KBM-7 (cell line): ENCODE measurements around the gene BEAN1.
A peak's percentile ranks its signal among the peaks of the same experiment; 100 is the strongest.
"Not testable (repeated sequence)": the region's sequence is repeated elsewhere in the genome, so short reads cannot be mapped to it uniquely, and the experiment has no call there.

ENCODE experiments used
- DNase-seq: peaks from one replicate; pipeline ENCODE4 v3.0.0-alpha.2; 2015
- in situ Hi-C: fragments of 300-500 bp; cut with MboI; formaldehyde crosslinking; loops from 2 replicates; pipeline ENCODE4 v1.14.3; 2020; ENCODE audit warnings: low sequenced_read_pairs, low pct_unique_long_range_greater_than_20kb, mixed read lengths

The BEAN1 gene

DNA sequence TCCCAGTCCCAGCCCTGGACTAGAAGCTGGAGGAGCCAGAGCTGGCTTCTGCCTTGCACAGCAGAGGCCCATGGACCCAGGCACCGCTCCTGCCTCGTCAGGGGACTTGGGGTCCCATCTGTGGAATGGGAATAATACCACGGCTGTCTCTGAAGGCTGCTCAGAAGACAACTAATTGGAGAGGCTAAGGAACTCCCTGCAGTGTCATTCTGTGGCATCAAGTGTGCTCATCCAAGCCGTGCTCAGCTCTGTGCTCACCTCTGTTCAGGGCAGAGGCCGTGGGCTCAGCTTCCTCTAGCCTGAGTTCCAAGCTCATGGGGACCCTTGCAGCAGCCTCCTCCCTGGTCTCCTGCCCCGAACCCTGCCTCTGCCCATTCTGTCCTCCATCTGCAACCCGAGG is 31.8 kb downstream of the BEAN1 start:
- DNase-seq, result no peak

DNA sequence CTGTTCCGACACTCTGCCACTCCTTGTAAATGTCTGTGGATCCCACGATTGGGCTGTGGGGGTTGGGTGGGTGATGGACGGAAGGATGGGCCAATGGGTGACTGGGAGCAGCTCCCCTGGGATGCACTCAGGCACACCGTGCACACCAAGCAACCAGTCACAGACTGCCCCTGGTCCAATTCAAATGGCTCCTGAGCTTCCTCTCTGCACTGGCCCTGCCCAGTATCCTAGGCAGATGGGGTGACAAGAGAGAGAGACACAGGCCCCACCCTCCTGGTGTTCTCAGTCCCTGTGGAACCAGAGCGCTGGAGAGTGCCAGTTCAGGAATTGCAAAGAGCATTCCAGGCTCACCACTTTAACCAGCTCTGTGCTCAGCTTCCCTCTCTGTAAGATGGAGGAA is 32.8 kb downstream of the BEAN1 start:
- in situ Hi-C loops, result no loop called here
- no peak for DNase-seq

More for the DNA sequence above, 31.8 kb downstream of the BEAN1 start:
- in situ Hi-C loops, result no loop called here

DNA sequence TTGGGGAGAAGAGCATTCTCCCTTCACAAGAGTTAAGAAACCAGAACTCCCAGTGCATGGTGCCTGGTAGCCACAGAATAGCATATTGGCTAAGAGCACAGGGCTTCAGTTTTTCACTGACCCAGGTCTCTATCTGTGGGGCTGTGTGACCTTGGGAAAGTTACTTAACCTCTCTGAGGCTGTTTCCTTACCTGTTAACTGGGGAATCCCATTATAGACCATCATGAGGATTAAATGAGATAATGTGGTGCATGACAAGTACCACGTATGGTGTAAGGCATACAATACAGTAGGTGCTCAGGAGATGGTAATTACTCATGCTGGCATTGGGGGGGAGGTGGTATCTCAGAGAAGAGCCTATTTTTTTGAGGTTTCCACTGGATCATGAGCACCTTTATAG is 33.6 kb downstream of the BEAN1 start:
- DNase-seq, result no peak
- in situ Hi-C loops, result no loop called here

DNA sequence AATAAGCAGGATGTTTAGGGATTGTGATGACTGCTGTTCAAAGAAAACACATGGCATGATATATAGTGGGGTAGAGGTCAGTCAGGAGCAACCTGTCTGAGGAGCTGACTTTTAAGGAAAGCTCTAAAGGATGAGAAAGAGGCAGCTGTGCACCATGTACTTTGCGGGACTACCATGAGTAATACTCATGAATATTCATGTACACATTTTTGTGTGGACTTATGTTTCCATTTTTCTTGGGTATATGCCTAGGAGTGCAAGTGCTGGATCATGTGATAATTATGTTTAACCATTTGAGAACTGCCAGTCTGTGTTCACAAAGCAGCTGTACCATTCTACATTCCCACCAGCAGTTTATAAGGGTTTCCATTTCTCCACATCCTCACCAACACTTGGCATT is 35.8 kb downstream of the BEAN1 start:
- no peak for DNase-seq
- in situ Hi-C loops, result no loop called here

DNA sequence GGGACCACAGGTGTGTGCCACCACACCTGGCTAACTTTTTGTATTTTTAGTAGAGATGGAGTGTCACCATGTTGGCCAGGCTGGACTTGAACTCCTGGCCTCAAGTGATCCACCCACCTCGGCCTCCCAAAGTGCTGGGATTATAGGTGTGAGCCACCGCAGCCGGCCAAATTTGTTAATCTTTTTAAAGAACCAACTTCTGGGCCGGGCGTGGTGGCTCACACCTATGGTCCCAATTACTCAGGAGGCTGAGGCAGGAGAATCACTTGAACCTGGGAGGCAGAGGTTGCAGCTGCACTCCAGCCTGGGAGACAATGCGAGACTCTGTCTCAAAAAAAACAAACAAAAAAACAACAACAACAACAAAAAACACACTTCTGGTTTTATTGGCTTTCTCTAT is 38.9 kb downstream of the BEAN1 start:
- in situ Hi-C loops, DNase-seq: not testable (repeated sequence)

DNA sequence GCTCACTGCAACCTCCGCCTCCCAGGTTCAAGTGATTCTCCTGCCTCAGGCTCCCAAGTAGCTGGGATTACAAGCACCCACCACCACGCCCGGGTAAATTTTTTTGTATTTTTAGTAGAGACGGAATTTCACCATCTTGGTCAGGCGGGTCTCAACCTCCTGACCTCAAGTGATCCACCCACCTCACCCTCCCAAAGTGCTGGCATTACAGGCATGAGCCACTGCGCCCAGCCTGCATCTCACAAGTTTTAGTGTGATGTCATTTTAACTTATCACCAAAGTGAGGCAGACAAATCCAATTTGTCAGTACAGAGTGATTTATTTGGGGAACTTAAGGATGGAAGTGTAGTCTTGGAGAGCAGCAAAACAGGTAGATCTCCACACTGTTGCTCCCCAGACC is 39.5 kb downstream of the BEAN1 start:
- in situ Hi-C loops, DNase-seq: not testable (repeated sequence)

DNA sequence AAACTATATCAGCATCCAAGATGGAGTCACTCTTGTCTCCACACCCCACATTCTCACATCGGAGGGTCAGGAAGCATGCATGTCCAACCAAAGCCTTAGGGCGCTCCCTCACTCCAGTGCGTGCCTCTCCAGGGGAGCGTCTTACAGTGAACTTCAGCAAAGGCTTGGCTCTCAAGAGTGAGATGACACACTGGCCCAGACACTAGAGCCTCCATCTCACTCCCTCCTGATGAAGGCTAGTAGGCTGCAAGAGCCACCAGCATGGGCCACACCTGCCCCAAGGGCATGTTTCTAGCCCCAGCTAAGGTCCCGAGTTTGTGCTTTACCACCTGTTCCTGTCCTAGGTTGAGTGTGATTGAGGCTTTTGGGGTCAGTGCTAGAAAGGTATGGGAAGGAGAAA is 40.5 kb downstream of the BEAN1 start:
- in situ Hi-C loops, result no loop called here
- DNase-seq, result no peak

DNA sequence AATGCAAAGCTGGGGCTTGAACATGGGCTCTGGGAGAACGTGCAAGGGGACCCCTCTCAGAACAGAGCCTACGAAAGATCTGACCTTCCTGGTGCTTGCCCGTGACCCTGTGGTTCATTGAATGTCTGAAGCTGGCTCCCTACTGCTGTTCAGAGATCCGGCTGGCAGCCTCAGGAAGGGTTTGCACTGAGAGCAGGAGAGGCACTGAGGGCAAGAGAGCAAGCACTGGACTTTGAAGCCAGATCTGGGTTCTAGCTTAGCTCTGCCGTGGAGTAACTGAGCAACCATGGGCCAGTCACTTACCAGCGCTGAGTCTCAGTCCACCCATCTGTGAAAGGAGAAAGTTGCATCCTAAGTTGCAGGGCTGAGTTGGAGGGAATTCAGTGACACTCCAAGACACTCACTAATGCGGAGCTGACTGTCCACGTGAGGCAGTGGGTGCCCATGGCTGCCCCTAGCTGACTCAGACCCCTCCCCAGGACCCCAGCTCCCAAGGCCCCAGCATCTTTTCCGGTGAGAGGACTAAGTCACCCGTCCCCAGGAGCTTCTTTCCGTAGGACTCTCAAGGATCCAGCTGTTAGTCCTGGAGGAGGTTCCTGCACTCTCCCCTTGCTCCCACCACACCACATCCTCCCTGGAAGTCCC is 41.3 kb downstream of the BEAN1 start:
- in situ Hi-C loops, result no loop called here
- DNase-seq, result no peak

DNA sequence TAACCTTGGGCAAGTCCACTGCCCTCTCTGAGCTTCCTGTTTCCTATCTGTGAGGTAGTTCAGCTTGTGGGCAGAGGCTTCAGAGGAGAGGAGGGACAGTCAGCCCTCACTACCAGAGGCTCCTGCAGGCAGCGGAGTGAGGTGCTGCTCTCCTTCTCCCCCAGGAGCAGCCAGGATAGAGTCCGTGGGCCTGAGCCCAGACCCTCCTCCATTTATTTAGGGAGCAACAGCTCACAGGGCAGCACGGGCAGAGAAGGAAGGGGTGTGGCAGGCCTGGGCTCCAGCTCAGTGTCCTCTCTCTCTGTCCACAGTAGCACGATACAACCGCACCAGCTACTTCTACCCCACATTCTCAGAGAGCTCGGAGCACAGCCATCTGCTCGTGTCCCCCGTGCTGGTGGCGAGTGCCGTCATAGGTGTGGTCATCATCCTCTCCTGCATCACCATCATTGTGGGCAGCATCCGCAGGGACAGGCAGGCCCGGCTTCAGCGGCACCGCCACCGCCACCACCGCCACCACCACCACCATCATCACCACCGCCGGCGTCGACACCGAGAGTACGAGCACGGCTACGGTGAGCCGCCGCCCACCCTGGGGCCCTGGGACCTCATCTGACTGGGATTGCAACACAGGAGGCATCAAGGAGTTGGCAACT is 42.3 kb downstream of the BEAN1 start:
- in situ Hi-C loops, result no loop called here
- DNase-seq, result no peak

DNA sequence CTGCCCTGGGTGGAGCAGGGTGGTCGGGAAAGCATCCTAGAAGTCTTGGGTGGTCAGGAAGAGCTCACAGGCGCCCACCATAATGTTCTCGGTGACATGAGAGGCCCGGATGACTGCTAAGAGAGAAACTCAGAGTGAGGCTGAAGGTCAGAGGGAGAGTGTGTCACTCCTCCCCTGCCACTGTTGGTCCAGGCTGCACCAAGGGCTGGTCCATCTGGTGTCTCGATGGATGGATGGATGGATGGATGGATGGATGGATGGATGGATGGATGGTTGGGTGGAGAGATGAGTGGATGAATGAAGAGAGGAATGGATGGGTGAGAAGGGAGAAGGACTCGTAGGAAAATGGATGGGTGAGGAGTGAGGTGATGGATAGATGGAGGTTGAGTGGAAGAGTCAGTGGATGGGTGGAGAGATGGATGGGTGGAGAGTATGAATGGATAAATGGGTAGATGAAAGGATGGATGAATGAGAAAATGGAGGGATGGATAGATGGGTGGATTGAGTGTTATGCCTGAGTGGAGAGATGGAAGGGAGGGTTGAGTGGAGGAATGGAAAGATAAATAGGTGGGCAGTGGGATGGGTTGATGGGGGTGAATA is 43.0 kb downstream of the BEAN1 start:
- DNase-seq, result no peak
- in situ Hi-C loops, result no loop called here

DNA sequence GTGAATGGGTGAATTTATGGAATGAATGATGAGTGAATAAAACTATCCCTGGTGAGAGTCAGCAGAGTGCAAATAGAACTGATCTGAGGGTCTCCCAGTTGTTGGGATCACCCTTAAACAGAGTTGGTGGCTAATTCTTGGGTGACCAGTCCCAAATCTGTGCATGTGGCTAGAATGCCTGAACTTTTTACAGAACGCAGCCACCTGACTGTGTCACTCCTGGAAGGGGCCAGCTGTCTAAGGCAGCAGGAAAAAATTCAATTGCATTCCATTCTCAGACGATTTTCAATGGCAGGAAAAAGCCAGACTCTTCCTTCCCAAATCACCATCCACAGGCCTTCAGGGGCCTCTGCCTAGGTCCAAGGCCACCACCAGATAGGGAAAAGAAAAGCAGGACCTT is 43.5 kb downstream of the BEAN1 start:
- in situ Hi-C loops, result no loop called here
- no peak for DNase-seq

DNA sequence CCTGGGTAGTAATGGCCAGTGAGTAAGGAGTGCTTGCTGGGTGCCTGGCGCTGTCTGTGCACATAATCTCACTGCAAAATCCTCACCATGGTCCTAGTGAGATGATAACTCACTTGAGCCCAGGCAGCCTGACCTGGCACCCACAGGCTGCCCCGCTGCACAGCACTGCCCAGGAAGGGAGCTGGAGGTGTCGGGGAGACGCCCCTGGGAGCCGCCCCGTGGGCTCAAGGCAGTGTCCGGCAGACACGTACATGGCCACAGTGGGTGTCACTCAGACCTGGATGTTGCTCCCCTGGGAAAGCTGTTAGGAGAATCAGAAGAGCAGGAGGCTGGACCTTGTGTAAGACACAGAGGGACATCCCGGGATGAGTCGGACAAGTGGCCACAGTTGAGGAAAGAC is 44.2 kb downstream of the BEAN1 start:
- no peak for DNase-seq
- in situ Hi-C loops, result no loop called here

DNA sequence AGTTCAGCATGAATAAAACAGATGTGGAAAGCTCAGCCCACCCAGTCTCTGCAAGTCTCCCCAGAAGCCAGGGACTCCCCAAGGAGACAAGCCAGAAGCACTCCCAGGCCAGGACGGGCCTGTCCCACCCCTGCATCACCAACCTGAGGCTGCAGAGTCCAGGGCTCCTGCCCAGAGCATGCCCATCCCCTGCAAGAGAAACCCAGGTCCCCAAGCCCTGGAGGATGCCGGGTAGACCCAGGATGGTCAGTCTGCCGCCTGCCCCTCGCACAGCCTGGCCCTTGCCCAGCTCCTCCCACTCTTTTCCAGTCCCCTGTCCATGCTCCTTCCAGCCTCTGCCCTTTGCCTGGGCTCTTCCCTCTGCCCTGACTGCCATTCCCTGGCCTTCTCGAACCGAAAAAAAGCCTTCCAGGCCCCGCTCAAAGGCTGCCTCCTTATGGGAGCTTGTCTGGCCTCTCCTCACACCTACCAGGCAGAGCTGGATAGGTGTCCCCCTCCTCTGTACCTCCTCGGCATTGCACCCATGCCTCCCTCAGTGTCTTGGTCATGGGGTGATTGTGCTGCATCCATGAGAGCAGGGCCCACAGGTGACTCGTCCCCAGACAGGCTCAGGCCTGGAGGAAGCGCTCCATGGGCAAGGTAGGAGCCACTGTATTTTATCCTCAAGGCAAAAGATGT is 44.8 kb downstream of the BEAN1 start:
- in situ Hi-C loops, result no loop called here
- DNase-seq, result no peak

DNA sequence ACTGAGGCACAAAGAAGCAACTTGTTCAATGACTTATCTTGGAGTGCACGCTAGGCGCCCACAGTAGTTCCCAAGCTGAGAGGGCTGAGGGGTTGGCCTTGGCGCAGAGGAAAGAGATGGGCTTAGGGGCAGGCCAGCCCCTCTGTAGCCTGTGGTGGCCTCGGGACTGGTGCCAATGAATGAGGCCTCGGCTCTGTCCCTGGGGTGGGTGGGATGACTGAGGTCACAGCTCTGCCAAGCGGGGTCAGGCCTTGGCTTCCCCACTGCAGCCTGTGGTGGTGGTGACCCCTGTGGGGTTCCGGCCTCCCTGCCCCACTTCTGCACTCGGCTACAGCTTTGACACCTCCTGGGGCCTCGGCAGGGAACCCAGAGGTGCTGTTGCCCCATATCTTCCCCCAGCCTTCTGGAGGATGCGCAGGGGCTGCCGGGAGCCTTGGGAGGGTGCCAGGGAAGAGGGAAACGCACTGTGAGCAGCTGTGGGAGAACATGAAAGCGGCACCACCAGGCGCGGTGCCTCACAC is 46.0 kb downstream of the BEAN1 start:
- in situ Hi-C loops, result no loop called here
- DNase-seq, result no peak

DNA sequence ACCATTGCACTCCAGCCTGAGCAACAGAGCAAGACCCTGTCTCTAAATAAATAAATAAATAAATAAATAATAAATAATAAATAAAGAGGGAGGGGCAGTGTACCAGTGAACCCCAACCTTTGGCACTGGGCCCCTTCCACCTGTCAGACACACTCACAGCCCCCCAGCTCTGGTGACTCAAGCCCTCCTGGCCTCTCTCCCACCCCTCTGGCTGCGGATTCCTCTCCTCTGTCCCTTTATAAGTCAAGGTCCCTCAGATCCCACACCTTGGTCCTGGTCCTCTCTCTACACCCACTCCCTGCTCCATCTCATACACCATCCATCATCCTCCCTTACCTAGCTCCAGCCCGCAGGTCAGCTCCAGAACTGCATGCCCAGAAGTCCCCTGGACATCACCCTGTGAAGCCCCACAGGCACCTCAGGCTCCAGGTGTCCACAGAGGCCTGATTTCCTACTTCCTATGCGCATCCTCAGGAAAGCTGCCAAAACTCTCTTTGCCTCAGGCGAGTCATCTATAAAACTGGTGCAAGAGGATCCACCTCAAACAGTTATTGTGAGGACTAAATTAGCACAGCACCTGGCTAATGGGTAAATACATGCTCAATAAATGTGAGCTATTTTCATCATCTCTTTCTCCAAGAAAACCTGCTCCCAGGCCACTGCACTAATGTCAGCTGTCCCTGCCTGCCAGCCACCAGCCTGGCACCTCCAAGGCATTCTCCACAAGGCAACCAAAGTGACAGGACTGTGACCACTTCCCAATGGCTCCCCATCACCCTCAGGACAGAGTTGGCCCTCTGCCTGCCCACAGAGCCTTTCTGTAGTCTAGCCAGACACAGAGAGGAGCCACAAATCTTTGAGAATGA is 46.8 kb downstream of the BEAN1 start:
- in situ Hi-C loops, result no loop called here
- DNase-seq, result no peak

DNA sequence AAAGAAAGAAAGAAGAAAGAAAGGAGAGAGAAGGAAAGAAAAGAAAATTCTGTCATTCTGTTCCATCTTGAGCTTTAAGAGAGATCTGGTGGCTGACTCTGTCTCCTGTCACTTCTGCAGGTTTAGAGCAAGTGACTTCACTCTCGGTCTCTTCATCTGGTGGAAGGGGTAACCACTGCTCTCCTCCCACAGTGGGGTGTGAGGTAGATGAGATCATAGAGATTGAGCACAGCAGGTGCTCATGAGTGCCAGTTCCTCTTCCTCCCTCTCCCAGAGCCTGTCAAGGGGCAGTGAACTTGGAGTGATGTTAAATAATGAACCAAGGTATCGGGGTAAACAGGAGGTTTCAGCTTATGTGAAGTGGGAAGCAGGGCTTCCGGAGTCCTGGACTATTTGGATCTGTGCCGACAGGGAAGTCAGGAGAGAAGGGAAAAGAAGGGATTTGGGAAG is 47.7 kb downstream of the BEAN1 start:
- in situ Hi-C loops, result no loop called here
- DNase-seq, result peak; percentile 88

DNA sequence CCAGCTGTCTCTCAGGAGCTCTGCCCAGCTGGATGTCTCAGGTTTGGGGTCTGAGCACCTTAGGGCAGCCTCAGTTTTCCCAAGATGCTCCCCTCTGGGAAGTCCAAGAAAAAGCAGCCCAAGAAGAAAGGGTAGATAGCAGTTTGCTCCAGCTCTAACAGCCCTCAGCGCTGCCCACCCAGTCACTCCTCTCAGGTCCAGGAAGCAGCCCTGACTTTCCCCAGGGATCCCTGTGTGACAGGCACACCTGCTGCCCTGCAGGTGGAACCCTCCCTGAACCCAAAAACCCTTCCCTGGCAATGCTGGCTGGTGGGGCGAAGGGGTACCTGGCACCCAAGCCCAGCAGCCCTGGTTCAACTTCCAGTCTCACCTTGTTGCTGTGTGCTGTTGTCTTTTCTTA is 48.1 kb downstream of the BEAN1 start:
- in situ Hi-C loops, result no loop called here

DNA sequence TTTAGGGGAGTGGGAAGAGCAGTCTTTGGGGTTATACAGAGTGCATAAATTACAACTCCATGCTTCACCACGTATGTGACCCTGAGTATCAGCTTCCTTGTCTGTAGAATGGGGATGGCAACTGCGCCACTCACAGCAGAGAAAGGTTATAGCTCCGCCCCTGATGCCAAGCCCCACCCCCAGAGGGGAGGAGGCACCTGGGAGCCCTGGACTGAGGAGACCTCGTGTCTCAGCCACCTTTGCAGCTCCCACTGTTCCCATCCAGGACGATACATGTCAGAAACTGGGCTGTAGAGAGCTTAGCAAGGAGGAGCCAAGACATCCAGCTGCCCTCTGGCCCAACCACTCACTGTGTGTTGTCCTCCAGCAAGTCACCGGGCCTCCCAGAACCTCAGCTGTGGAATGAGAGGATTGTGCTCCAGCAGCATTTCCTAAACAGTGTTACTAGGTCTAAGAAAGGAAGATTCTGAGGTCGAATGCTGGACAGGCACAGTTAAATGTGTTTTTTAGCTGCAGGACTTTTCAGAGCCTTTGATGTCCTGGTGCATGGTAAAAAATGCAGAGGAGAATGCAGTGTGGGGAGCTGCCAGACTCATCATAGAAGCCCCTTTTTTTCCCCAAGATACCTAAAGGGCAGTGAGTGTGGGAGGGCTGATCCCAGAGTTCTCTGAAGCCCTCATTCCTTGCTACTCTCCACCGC is 49.4 kb downstream of the BEAN1 start:
- DNase-seq, result peak; percentile 34
- in situ Hi-C loops, result no loop called here

More for the DNA sequence above, 48.1 kb downstream of the BEAN1 start:
- DNase-seq, result no peak
